Ovary (tissue), 9 donors: ENCODE results near the gene POLR2E. TPM values are rescaled to one million over a fixed set of nuclear protein-coding genes. Genes with fewer than 3 reads are reported as not detected.
A peak's percentile ranks its signal among the peaks of the same experiment; 100 is the strongest.

Experiments
- DNase-seq, 5 donors: peaks; one replicate each; pipeline ENCODE4 v3.0.0-alpha.2; 2019 to 2020
- H3K27ac ChIP-seq, 2 donors: fragments of 200-600 bp; one replicate each; pipeline versions ENCODE4 v1.5.1 to v1.8.0; 2019 to 2022
- H3K27me3 ChIP-seq: fragments of 200-600 bp; one replicate; pipeline ENCODE4 v1.8.0; 2022
- H3K36me3 ChIP-seq: fragments of 200-600 bp; sonication (generic); one replicate; pipeline ENCODE4 v1.5.1; 2019
- H3K4me1 ChIP-seq: one replicate; pipeline ENCODE4 v1.8.1; 2013; ENCODE audit warnings: mild to moderate bottlenecking, moderate library complexity; ENCODE audit not compliant: insufficient read depth
- H3K4me3 ChIP-seq: fragments of 200-600 bp; sonication (generic); one replicate; pipeline ENCODE4 v1.5.1; 2017
- H3K9me3 ChIP-seq, 2 donors: fragments of 200-600 bp in 1 of 2; sonication (generic) in 1 of 2; one replicate each; pipeline versions ENCODE4 v1.5.1 to v1.8.1; 2013 to 2019; ENCODE audit warnings: mild to moderate bottlenecking in 1 of 2, moderate library complexity in 1 of 2
- EP300 ChIP-seq: sonication (generic); formaldehyde crosslinking; IDR thresholded peaks from one replicate; pipeline ENCODE4 v1.6.1; 2017; ENCODE audit warnings: antibody characterized with exemption
- POLR2A ChIP-seq: fragments of 450-650 bp; IDR thresholded peaks from one replicate; pipeline ENCODE4 v1.6.1; 2017; ENCODE audit warnings: antibody characterized with exemption, mild to moderate bottlenecking, moderate library complexity
- WGBS, 3 donors: extraction: QIAGEN DNeasy Blood & Tissue Kit in 1 of 3; methylation state at CpG; one replicate each; pipeline versions ENCODE4 v1.1.5 to v1.1.7; 2013 to 2017; 5-methylcytosine and 5-hydroxymethylcytosine counted together
- intact Hi-C, 4 donors: fragments of 100-400 bp; cut with DNase I; formaldehyde crosslinking; loops; one replicate each; pipeline versions ENCODE4 v1.11.0 to v1.15.1; 2022 to 2023
- polyA plus RNA-seq, 2 donors: library from polyadenylated mRNA; stranded (reverse); fragments of 200-250 nt in 1 of 2; fragments of 350-450 nt in 1 of 2; fragmentation: Illumina TruSeq in 1 of 2; extraction: RNeasy Lipid Tissue Mini Kit (QIAGEN cat#74804) in 1 of 2; gene quantifications; one replicate each; pipeline ENCODE4 v1.2.3, GENCODE V29; 2013 to 2014
- total RNA-seq, 7 donors: library from RNA; depleted of rRNA in 2 of 7; stranded (reverse); fragments of >200 nt in 2 of 7; fragmentation: NEBNext Ultra II Directional in 3 of 7; extraction: Animal tissue kit (Norgen Biotek cat#: 25700) in 3 of 7; gene quantifications; one replicate each; pipeline versions ENCODE4 v1.1.0 to v1.2.4, GENCODE V29; 2016 to 2023
- TF ChIP-seq, protein P1 (sequence below), 3 donors: fragments of 450-650 bp in 2 of 3; fragments of 200-600 bp in 1 of 3; IDR thresholded peaks; one replicate each; pipeline versions ENCODE4 v1.5.1 to v1.8.0; 2016 to 2022; ENCODE audit warnings: antibody characterized with exemption in 3 of 3, mild to moderate bottlenecking in 1 of 3
- donor health status: DM: no; HTN: no; CAD: no; lungs with moderate emphysema.
- donor health status: DM: no; HTN: no; CAD: no.
- donor health status: Bipolar disorder and iron deficiency.
- donor health status: DM: yes; HTN: yes; CAD: no.
- donor health status: DM: no; HTN: no; CAD: no.
- donor health status: DM: yes; HTN: yes; CAD: no.

Gene POLR2E
- total and polyA plus RNA-seq, 9 donors: 11.1 to 157 (median 119) TPM

DNA sequence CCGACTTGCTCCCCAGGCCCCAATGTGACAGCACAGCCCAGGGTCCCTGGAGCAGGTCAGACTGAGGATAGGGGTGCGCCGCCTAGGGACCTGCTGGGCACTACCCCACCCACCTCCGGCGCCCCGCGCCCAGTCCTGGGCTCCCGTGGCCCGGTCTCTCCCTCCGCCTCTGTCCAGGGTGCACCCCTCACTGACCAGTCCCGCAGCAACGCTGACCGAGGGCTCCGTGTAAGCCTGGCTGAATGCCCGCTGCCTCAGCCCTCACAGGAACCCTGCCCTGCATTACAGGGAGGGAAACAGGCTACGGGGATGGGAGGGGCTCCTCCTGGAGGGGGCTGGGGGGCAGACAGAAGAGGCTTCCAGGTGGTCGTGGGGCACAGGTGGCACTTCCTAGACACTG is 40.3 kb upstream of the POLR2E start:
- H3K4me3 ChIP-seq: no peak overlapping the region
- intact Hi-C loops: no loop called here
- 74 to 84% (median 80%) methylated on average over 17 of the region's 17 CpGs for WGBS, 3 donors
- TF ChIP-seq POLR2A (no peak), EP300 (no peak)
- TF ChIP-seq, protein P1, sequence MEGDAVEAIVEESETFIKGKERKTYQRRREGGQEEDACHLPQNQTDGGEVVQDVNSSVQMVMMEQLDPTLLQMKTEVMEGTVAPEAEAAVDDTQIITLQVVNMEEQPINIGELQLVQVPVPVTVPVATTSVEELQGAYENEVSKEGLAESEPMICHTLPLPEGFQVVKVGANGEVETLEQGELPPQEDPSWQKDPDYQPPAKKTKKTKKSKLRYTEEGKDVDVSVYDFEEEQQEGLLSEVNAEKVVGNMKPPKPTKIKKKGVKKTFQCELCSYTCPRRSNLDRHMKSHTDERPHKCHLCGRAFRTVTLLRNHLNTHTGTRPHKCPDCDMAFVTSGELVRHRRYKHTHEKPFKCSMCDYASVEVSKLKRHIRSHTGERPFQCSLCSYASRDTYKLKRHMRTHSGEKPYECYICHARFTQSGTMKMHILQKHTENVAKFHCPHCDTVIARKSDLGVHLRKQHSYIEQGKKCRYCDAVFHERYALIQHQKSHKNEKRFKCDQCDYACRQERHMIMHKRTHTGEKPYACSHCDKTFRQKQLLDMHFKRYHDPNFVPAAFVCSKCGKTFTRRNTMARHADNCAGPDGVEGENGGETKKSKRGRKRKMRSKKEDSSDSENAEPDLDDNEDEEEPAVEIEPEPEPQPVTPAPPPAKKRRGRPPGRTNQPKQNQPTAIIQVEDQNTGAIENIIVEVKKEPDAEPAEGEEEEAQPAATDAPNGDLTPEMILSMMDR (IDR thresholded peaks at IDR 0.05): no peak
- DNase-seq: no peak
- H3K9me3 ChIP-seq: no peaks in the 10 kb centered on the region
- H3K4me1 ChIP-seq: peaks cover 22% of the 10 kb centered on the region
- no peaks in the 10 kb centered on the region for H3K27me3 ChIP-seq
- H3K27ac ChIP-seq: peak overlapping the region in 1 of 2 donors; percentile 10
- H3K36me3 ChIP-seq: no peaks in the 10 kb centered on the region

- Histone ChIP-seq H3K27me3 (no peaks in the 10 kb centered on the region), H3K9me3 (no peaks in the 10 kb centered on the region), H3K36me3 (no peaks in the 10 kb centered on the region), H3K4me3 (no peak overlapping the region), H3K4me1 (peaks cover 22% of the 10 kb centered on the region), H3K27ac (no peak overlapping the region)
- intact Hi-C loops: loop anchor here in 1 of 4 donors (5.0 kb wide), 1 partner anchor 33 kb away; no protein-coding TSS in a partner anchor
- 83 to 93% (median 91%) methylated on average over 11 of the region's 11 CpGs for WGBS, 3 donors
- no peak for TF ChIP-seq POLR2A
- TF ChIP-seq, protein P1 (IDR thresholded peaks at IDR 0.05): no peak
- no peak for TF ChIP-seq EP300
- no peak for DNase-seq
Measured at GRCh38 chr19:1134431-1134830, 39.3 kb upstream of the POLR2E start.

GRCh38 chr19:1133471-1133929 is 38.3 kb upstream of the POLR2E start:
- DNase-seq: peak in 2 of 5 donors; percentile 44 to 57
- Histone ChIP-seq H3K4me3 (no peak overlapping the region), H3K27me3 (no peaks in the 10 kb centered on the region), H3K9me3 (no peaks in the 10 kb centered on the region), H3K36me3 (no peaks in the 10 kb centered on the region), H3K4me1 (peaks cover 22% of the 10 kb centered on the region), H3K27ac (peak overlapping the region; percentile 79 to 83)
- intact Hi-C loops: loop anchor here in 1 of 4 donors (5.0 kb wide), 1 partner anchor 34 kb away; no protein-coding TSS in a partner anchor
- TF ChIP-seq EP300: no peak
- TF ChIP-seq, protein P1 (IDR thresholded peaks at IDR 0.05): no peak
- TF ChIP-seq POLR2A: no peak
- 87 to 90% (median 89%) methylated on average over 22 to 25 of the region's 25 CpGs for WGBS, 3 donors

DNA sequence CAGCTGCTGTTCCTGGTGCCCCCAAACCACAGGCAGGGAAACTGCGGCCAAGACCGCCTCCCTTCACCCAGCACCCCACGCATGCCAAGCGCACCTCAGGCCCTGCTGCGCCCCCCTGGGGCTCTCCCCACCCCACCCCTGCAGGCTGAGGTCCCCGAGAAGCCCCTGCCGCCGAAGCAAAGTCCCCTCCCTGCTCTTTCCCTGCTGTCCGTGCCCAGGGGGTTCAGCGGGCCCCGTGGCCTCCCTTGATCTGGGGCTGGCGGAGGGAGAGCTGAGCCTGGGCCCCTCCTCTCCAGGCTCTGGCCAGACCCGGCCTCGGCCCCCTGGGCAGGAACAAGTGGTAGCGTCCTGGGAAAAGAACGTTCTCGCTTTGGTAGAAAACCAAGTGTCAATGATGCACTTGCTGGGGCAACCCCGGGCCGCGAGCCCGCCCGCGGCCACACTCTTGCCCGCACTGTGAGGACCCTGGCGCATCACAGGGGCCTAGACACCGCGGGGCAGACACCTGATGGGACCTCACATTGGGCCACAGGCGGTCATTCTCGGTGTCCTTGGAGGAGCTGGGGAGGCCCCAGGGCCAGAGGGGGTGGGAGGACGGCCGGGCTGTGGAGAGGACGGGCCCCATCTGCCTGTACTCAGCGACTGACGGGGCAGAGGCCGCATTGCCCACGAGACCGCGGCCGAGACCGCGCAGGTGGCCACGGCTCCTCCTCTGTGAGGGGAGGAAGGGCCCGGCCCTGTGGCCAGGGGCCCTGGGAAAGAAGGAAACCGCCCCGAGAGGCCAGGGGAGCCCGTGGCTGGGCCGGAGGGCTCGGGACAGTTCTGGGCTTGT is 37.6 kb upstream of the POLR2E start:
- H3K4me3 ChIP-seq: peak overlapping the region; percentile 67
- H3K27me3 ChIP-seq: no peaks in the 10 kb centered on the region
- intact Hi-C loops: loop anchor here in 1 of 4 donors (5.0 kb wide), 1 partner anchor 35 kb away; no protein-coding TSS in a partner anchor
- peaks cover 22% of the 10 kb centered on the region for H3K4me1 ChIP-seq
- no peak for TF ChIP-seq EP300
- no peak for TF ChIP-seq POLR2A
- TF ChIP-seq, protein P1 (IDR thresholded peaks at IDR 0.05): no peak
- H3K27ac ChIP-seq: peak overlapping the region; percentile 79 to 83
- no peaks in the 10 kb centered on the region for H3K36me3 ChIP-seq
- peak in 3 of 5 donors; percentile 54 to 69 (median 57) for DNase-seq
- WGBS, 3 donors: 24 to 34% (median 29%) methylated on average over 38 to 48 of the region's 48 CpGs
- H3K9me3 ChIP-seq: no peaks in the 10 kb centered on the region
